8988T (cell line): ENCODE data around the gene KNDC1.
"Not testable (repeated sequence)": the region's sequence is repeated elsewhere in the genome, so short reads cannot be mapped to it uniquely, and the experiment has no call there.

ENCODE experiments used
- DNase-seq: peaks from one replicate; pipeline ENCODE4 v3.0.0; 2011

Gene KNDC1

DNA sequence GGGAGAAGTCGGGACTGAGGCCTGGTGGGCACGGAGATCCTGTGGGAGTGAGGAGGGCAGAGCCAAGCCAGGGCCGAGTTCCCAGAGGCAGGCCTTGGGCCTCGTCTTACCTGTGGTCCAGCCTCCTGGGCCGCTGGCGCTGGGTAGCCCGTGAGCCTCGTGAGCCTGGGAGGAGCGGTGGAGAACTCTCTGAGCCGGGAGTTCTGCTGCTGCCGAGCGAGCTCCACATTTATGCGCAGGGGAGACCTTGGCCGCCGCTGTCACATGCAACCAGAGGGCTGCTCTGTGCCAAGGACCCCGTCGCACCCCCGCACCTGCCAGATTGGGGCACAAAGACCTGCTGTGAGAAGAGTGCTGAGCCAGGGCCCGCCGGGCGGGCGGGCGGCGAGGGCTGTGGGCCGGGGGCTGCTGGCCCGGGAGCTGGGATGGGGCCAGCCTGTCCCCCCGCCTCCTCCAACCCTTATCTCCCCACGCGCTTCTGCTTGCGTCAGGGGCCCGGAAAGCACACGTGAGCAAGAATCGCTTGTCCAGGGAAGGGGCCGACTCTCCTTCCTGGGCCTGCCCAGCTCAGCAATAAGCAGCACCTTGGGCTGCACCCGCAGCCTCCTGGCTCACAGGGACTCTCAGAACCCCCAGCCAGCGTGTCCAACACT lies 87.8 kb downstream of the KNDC1 start:
- DNase-seq, result no peak

DNA sequence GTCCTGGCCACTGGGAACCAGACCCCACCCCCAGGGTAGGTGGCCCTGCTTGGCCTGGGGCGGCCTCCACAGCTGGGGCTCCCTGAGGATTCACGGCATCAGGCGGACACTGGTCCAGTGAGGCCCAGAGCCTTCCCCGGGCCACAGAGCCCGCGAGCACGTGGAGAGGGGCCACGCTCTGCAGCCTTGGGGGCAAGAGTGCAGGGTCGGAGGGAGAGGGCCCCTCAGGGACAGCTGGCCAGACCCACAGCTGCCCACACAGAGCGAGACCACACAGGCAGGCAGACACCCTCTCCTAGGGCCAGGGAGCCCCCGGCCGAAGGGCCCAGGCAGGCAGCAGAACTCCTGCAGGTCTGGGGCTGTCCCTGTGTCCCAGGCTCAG lies 88.3 kb downstream of the KNDC1 start:
- no peak for DNase-seq

DNA sequence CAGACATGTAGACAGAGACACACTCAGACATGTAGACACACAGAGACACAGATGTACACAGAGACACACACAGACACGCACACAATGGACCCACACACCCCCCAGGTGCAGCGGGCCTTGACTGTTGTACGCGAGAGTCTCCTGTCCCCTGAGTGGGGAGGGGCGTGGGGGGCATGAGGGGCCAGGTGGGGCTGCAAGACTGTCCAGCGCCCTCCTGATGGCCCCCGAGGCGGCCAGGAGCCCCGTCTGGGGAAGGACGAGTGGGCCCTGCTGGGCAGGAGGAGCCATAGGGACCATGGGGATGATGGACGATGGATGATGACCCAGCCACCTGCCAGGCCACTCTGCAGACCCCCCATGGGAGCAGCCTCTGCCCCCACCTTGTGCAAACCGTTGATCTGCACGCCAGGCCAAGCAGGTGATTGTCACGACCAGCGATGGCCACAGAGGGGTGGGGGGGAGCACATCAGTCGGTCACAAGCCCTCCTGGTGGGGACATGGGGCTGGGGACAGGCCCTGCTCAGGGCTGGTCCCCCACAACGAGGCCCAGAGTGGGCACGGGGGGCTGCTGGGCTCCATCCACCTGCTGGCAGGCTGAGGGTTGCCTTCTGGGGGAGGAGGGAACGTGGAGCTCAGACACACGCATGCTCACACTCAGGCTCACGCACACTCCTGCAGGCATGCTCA lies 89.2 kb downstream of the KNDC1 start:
- peak; percentile 87 for DNase-seq

DNA sequence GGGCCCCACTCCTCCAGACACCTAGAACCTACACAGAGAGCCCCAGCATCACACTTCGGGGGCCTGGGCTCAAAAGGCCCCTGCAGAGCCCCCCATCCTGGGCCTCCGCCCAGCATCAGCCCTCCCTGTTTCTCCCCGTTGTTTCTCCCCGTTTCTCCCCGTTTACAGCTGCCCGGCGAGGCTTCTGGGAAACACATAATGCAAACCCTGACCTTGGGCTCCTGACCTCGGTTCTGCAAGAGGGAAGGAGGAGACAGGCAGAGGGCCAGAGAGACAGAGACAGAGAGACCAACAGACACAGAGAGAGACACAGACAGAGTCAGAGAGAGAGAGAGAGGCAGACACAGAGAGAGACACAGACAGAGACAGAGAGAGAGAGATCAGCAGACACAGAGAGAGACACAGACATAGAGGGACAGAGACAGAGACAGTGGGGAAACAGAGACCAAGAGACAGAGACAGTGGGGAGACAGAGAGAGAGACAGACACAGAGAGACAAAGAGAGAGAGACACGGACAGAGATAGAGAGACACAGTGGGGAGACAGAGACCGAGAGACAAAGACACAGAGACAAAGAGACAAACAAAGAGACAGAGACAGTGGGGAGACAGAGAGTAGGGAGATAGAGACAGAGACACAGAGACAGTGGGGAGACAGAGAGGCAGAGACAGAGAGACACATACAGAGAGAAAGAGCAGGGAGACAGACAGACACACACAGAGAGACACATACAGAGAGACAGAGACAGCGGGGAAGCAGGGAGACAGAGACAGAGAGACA lies 90.1 kb downstream of the KNDC1 start:
- no peak for DNase-seq

DNA sequence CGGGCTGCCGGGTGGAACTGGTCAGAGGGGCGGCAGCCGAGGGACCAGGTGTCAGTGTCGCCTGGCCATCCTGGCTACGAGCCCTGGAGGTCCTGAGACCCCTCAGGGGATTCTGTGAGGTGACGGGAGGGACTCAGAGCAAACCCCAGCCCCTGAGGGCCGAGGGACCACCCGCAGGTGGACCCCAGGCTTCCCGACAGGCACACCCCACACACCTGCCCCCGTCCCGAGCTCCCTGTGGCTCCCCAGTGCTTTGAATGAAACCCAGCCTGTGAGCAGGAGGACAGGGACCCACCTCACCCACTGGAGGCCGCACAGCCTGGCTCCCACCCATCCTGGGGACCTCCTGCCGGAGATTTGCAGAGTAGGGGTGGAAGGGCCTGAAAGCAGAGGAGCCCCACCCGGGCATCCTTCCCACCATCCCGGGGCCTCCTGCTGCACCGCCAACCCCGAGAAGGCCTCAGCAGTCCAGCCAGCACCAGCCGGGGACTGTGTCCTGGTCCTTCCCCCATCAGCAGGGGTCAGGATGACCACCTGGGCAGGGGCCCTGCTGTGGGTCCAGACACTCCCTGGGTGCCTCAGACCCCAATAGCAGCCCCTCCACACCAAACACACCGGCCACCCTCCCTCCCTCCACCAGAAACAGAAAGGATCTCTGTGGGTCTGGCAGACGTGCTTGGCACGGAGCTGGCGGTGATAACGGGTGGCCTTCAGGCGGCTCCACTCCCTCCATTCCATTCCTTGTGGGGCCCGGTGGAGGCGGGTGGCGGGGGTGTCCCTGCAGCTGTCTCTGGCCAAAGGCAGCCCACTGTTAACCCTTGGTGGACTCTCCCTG lies 91.6 kb downstream of the KNDC1 start:
- no peak for DNase-seq

DNA sequence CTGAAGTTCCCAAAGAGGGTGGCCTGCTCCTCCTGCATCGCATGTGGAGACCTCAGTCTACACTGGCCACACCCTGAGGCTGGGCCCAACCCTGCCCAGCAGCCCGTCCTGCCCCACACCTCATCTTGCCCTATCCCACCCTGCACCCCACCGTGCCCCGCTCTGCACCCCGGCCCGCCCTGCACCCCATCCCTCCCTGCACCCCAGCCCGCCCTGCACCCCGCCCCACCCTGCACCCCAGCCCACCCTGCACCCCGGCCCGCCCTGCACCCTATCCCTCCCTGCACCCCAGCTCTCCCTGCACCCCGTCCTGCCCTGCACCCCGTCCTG lies 92.2 kb downstream of the KNDC1 start:
- DNase-seq, result no peak

DNA sequence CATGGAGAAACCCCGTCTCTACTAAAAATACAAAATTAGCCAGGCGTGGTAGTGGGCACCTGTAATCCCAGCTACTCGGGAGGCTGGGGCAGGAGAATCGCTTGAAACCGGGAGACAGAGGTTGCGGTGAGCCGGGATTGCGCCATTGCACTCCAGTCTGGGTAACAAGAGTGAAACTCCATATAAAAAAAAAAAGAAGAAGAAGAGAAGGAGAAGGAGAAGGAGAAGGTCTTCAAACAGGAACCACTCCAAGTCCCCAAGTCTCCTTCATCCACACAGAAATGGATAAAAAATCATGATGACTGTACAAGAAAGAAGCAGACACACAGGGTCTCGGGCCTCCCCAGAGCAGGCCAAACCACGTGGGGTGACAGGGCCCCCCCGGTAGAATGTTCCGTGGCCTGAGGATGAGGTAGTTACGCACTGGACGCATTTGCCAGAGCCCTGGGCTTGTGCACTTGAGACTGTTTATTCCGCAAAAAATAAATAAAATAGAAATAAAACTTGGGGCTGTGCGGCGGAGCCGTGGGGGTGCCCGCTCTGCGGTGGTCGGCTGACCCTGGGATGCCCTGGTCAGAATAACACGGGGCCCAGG lies 93.4 kb downstream of the KNDC1 start:
- no peak for DNase-seq

DNA sequence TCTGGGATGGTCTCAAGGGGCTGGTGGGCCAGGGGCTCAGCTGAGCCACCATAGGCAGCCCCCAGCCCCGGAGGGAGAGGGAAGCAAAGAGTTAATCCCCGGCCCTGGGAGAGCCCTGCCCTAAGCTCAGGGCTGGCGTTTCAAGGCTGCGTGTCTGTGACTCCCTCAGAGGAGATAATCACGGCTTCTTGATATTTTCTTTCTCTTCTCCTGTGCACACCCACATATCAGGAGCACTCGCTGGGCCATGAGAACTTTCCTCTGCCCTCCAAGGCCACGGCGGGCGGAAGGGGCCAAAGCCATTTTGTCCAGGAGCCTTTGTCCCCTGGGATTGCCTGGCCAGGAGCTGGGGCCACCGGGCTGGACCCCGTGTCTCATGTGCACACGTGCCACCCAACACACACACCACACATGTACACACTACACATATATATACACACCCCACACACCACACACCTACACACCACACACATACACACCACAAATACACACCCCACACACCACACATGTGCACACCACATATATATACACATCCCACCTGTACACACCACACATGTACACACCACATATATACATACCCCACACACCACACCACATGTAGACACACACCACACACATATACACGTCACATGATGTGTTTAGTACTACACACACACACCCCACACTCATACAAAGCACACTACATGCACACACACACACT lies 94.6 kb downstream of the KNDC1 start:
- no peak for DNase-seq

DNA sequence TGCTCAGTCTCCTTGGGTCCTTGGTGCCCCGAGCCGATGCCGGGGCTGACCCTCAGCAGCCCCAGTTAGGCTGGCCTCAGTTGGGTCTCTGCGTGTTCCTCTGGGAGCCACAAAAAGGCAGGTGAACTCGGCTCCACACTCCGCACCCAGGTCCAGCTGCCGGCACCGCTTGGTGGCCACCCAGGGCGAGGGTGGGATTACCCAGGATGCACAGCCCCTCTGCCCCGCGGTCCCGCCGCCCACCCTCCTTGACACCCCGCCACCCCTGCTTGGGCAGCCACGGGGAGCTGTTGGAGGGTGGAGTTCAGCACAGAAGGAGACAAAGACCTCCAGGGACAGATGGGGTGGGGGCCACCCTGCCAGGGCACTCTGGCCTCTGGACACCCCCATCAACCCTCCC lies 95.3 kb downstream of the KNDC1 start:
- no peak for DNase-seq

DNA sequence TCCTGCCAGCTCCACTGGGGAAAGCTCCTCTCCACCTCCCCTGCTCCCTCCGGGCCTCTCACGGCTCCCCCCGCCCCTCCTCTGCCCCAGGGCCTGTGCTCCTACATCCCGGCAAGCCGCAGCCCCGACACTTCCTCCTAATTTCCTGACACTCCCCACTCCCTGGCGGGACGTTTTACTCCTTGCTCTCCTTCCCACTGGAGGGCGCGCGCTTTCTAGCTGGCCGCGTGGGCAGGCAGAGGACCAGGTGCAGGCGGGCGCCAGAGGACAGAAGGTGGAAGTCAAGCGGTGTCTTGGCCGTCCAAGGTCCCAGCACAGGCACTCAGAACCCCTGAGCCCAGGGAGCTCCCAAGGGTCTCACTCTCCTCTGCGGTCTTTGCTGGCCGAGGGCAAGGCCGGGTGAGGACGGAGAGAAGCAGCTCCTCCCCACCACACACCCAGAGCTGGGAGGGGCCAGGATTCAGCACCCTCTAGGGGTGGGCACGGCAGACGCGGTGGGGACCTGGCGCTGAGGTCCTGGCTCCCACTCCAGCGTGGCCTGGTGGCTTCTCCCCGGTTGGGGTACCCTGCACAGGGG lies 97.6 kb downstream of the KNDC1 start:
- DNase-seq, result peak; percentile 91

DNA sequence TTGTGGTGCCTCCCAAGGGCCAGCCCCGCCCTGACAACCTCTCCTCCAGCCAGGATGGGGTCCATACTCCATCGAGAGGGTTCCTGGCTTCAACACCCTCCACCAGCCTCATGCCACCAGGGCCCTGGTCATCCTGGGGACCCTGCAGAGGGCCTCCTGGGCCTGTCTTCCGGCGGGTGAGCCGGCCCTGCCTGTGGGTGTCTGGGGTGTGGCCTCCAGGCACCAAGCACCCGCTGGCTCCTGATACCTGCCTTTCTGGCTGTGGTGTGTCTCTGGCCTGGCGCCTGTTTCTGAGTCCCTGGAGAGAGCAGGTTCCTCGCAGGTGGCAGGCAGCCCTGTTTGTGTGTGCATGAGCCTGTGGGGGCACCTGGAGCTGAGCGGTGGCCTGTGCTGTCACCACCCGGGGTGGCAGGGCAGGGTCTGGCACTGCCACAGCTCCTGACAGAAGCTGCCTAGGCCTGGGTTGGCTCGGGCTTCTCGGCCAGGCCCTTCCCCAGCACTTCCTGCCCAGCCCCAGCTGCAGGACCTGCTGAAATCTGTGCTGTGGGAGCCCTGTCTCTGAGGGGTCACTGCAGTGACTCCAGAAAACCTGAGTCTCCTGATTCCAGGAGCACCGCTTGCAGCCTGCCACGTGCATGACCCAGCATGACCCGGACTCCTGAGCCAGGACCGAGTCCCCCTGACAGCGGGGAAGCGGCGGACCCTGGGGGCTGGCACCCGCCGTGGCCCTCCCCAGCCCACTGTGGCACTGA lies 98.2 kb downstream of the KNDC1 start:
- no peak for DNase-seq

DNA sequence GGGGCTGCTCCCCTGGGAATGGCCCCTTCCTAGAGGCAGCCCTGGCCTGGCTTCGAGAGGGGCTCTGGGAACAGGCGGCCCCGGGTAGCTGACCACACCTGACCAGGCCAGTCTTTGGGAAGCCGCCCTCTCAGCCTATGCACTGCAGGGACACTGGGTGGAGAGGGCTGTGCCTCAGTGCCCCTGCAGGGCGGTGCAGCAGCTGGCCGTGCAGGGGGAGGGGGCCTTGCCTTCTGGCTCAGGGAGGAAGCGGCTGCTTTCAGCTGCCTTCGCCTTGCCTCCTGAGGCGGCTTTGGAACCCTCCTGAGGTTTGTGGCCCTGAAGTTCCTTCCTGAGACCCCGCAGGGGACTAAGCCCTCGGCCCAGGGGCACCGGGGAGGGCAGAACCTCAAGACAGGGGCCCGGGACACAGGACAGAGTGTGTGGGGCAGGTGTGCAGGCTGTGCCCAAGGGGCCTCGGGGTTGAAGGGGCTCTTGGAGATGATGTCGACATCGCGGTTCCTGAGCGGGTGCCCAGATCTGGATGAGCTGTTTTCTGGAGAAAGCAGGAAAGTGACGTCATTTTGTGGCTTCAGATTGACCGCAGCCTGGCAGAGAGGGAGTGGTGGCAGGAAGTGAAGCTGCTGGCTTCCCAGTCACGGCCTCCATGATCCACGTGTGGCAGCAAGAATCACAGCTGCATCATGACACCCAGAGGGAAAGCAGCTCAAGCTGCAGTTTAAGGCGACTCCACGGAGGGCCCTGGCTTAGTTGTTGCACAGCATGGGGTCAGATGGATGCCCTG lies 99.0 kb downstream of the KNDC1 start:
- peak; percentile 91 for DNase-seq

DNA sequence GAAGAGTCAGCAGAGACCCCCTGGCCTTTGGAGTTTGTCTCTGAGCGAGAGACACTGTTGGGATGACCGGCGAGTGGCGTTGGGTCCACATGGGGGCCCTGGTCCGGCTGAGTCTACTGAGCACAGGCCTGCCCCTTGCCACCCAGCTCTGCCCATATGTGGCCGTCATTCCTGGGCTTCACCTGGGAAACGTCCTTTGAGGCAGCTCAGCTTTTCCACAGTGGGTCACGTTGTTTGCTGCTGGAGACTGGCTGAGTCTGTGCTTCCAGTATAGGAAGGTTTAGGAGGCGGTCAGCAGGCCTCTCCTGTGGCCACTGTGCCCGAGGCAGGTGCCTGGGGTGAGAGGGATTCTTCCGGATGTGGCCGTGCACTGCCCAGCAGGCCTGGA lies 99.6 kb downstream of the KNDC1 start:
- DNase-seq, result no peak

DNA sequence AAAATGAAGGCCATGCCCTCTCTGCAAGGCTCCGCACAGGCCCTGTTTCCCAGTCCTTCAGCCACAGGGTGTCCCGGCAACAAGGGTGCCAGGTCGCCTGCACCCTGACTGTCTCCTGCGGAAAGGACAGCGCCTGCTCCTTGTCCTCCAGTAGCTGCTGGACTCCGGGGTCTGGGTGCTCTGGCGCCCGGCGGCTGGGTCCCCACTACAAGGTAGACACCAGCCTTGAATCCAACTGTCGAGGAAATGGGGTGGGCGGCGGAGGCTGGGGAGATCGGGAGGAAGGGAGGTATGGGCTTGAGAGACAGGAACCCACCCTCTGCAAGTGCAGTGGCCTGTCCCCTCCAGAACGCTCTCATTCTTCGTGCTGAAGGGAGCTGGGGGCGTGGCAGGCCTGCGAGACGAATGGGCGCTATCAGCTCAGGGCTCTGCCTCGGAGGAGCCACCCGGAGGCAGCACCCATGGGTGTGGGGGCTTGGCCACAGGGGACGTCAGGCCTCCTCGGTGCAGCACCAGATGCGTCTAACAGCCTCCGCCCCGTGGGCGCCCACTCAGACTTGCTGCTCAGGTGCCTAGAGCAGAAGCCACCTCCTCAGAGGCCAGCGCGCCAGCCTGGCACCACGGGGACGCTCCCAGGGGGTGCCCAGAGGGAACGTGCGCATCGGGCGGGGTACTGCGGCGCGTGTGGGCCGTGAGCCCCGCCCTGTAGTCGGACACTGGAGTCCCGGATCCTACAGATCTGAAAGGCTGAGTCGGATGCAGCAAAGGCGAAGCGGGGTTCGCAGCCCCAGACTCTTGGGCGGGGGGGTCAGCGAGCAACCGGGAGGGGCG lies 101.1 kb downstream of the KNDC1 start:
- DNase-seq, result peak; percentile 86

DNA sequence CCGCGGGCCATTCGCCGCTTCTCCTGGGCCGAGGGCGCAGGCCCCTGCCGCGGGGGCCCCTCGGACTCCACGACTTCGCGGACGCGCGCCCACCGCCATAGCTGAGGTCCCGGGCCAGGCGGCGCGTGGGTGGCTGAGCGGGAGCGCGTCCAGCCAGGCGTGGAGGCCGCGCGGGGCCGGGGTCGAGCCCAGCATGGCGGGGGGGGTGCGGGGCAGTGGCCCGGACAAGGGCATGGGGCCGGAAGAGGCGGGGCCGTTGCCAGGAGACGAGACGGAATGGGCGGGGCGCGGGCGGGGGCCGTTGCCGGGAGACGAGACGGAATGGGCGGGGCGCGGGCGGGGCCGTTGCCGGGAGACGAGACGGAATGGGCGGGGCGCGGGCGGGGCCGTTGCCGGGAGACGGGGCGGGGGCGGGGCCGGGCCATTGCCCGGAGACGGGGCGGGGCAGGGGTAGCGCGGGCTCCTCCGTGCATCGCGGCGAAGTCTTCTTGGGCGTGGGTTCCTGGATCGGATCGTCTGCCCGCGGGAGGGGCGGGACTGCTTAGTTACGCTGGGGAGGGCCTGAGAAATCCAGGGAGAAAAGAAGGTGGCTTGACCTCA lies 101.8 kb downstream of the KNDC1 start:
- DNase-seq, result peak; percentile 90

DNA sequence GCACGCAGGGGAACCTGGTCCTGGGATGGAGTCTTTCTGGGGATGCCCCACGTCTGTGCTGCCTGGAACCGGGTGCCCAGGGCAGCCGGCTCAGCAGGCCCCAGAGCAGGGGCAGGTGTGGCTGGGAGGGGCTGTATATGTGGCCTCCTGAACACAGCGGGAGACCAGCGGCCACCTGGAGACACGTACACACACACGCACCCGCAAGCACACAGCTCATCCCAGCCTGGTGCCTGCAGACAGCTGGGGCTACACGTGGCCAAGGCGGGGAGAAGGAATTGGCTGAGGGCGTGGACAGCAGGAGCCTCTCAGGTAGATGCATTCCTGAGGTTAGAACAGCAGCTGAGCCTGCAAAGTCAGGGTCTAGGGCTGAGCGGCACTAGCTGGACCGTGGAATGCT lies 102.7 kb downstream of the KNDC1 start:
- no peak for DNase-seq

DNA sequence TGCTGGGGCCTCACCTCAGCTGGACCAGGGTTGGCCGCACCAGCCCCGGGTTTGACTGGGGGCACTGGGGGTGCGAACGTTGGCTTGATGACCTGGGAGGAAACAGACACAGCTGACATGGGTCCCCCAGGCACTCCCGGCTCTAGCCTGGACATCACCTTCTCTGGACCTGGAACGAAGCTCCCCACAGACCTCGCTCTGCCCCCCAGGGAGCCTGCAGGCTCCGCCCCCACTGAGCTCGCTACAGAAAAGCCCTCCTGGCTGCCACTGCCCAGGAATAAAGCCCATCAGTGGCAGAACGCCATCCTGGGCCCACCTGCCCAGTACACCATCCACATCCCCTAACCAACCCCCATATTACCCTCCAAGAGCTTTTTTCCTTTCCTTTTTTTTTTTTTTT lies 103.7 kb downstream of the KNDC1 start:
- DNase-seq, result no peak

DNA sequence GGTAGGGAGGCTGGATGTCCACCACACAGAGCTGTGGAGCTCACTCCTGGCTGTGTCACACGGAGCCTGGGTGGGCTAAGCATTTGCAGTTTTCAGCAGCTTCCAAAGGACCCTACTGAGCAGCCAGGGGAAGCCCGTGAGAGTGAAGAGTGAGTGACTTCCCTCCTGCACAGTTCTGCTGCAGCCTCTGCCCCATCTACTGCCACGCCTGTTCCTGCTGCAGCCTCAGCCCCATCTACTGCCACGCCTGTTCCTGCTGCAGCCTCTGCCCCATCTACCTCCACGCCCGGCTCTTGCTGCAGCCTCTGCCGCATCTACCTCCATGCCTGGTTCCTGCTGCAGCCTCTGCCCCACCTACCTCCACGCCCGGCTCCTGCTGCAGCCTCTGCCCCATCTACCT lies 104.4 kb downstream of the KNDC1 start:
- DNase-seq, result no peak

DNA sequence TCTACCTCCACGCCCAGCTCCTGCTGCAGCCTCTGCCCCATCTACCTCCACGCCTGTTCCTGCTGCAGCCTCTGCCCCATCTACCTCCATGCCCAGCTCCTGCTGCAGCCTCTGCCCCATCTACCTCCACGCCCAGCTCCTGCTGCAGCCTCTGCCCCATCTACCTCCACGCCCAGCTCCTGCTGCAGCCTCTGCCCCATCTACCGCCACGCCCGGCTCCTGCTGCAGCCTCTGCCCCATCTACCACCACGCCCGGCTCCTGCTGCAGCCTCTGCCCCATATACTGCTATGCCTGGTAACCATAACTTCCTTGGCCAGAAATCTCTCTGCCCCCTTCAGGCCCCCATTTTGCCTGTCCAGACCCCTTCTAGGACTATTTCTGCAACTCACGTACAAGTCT lies 105.0 kb downstream of the KNDC1 start:
- not testable (repeated sequence) for DNase-seq
